ENCODE data around the gene GCDH. TPM values are rescaled to one million over a fixed set of nuclear protein-coding genes. Genes with fewer than 3 reads are reported as not detected.

The GCDH gene
- total RNA-seq, 2 donors from 2014 or later: 58.1 to 62.9 TPM

DNA sequence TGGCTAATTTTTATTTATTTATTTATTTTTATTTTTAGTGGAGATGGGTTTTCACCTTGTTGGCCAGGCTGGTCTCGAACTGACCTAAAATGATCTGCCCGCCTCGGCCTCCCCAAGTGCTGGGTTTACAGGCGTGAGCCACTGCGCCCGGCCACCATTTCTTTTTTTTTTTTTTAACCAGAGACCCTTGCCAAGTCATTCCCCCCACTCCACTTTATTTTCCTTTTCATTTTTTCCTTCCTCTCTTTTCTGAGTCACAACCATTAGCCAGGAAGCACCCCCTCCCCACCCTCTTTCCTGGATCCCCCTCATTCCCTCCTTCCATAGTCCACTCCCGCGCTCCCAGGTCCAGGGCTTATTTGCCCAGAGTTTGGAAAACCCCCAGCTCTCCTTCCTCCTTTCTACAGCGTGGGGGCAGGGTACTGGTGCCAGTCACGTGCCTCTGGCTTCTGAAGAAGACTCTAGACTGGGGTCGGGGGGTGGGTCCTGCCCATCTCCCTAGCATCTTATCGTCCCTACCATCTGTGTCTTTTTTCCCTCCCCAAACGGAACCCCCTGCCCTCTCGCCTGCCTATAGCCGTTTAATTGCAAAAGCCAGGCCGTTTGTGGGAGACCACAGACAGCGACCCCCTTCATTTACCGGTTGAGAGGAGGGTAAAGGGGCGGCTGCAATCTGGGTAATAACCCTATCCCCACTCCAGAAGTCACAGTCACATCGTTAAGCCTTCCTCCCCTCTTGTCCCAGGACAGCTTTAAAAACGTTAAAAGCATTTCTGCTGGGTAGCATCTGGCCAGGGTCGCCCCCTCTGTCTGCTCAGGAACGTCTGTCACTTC is 46.4 kb downstream of the GCDH start:
- H3K27ac Mint-ChIP-seq: peak overlapping the region; percentile 97
- H3K9ac ChIP-seq (ENCODE audit: extremely low read depth, low read length, poor library complexity, severe bottlenecking): peak overlapping the region; percentile 99

DNA sequence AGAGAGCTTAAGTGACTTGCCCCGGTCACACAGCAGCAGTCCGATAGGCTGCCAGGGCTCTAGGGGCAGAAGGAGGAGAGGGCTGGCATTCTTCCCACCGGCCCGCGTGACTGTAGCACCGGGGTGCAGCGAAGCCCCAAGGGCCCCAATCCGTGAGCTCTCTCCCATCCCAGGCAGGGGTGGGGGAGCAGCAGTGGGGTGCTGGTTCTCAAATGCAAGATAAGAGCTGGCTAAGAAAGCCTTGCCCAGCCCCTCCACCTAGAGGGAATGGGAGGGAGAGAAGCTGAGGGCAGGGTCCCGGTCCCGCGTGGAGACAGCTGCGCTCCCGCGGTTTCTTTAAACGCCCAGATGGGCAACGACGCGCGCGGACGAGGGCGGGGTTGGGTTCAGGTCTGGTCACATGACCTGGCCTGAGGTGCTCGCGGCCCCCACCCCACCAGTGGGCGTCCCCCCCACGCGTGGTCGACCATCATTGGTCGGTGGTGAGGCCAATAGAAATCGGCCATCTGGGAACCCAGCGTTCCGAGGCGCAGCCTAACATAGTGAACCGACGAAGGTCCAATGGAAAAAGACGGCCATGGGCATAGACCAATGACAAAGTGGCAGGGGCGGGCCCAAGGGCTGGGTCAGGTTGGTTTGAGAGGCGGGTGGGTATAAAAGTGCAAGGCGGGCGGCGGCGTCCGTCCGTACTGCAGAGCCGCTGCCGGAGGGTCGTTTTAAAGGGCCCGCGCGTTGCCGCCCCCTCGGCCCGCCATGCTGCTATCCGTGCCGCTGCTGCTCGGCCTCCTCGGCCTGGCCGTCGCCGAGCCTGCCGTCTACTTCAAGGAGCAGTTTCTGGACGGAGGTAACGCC is 47.2 kb downstream of the GCDH start, which contains the start of gene CALR:
Gene CALR, plus strand, starts transcription at position 683 of the 852 bp plus-strand sequence. Its CDS starts 71 bp downstream, at position 754.
- H3K27ac ChIP-seq (ENCODE audit: low read depth, low read length): peak within 1 kb of the TSS; percentile 82
- Mint-ChIP-seq H3K9me3 (no peaks in the 10 kb centered on the region), H3K27me3 (ENCODE audit: insufficient read depth) (no peaks in the 10 kb centered on the region), H3K4me3 (peak within 1 kb of the TSS; percentile 100), H3K27ac (peak within 1 kb of the TSS; percentile 97), H3K4me1 (peaks cover 29% of the 10 kb centered on the region), H3K36me3 (ENCODE audit: low read depth) (peaks cover 48% of the 10 kb centered on the region)
- 0 to 2% methylated on average over 17 to 63 of the region's 63 CpGs for WGBS, 2 experiments (ENCODE audit: insufficient coverage in 1 of 2, insufficient read length in 1 of 2)
- TF ChIP-seq, protein P1, sequence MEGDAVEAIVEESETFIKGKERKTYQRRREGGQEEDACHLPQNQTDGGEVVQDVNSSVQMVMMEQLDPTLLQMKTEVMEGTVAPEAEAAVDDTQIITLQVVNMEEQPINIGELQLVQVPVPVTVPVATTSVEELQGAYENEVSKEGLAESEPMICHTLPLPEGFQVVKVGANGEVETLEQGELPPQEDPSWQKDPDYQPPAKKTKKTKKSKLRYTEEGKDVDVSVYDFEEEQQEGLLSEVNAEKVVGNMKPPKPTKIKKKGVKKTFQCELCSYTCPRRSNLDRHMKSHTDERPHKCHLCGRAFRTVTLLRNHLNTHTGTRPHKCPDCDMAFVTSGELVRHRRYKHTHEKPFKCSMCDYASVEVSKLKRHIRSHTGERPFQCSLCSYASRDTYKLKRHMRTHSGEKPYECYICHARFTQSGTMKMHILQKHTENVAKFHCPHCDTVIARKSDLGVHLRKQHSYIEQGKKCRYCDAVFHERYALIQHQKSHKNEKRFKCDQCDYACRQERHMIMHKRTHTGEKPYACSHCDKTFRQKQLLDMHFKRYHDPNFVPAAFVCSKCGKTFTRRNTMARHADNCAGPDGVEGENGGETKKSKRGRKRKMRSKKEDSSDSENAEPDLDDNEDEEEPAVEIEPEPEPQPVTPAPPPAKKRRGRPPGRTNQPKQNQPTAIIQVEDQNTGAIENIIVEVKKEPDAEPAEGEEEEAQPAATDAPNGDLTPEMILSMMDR (conservative IDR thresholded peaks at IDR 0.05): no peak
- H3K27me3 ChIP-seq (ENCODE audit: control insufficient read depth, insufficient read depth, low read length, poor library complexity, severe bottlenecking): no peaks in the 10 kb centered on the region
- peak within 1 kb of the TSS; percentile 99 for H3K4me3 ChIP-seq (ENCODE audit: low read length)
- H3K9me3 ChIP-seq (ENCODE audit: control insufficient read depth, low read length): no peaks in the 10 kb centered on the region
- peak; percentile 99 for DNase-seq
- H3K4me1 ChIP-seq (ENCODE audit: control insufficient read depth, insufficient read depth, low read length): peaks cover 12% of the 10 kb centered on the region
- peak within 1 kb of the TSS; percentile 99 for H3K9ac ChIP-seq (ENCODE audit: extremely low read depth, low read length, poor library complexity, severe bottlenecking)
- H3K36me3 ChIP-seq (ENCODE audit: control insufficient read depth, insufficient read depth, low read length): peaks cover 43% of the 10 kb centered on the region

More for the DNA sequence above, 46.4 kb downstream of the GCDH start:
- H3K4me3 Mint-ChIP-seq: peak overlapping the region; percentile 100
- DNase-seq: peak; percentile 83
- H3K27me3 Mint-ChIP-seq (ENCODE audit: insufficient read depth): no peaks in the 10 kb centered on the region
- Histone ChIP-seq H3K9me3 (ENCODE audit: control insufficient read depth, low read length) (no peaks in the 10 kb centered on the region), H3K4me1 (ENCODE audit: control insufficient read depth, insufficient read depth, low read length) (peaks cover 12% of the 10 kb centered on the region), H3K27me3 (ENCODE audit: control insufficient read depth, insufficient read depth, low read length, poor library complexity, severe bottlenecking) (no peaks in the 10 kb centered on the region), H3K36me3 (ENCODE audit: control insufficient read depth, insufficient read depth, low read length) (peaks cover 34% of the 10 kb centered on the region), H3K4me3 (ENCODE audit: low read length) (peak overlapping the region; percentile 99), H3K27ac (ENCODE audit: low read depth, low read length) (peak overlapping the region; percentile 82)
- peaks cover 39% of the 10 kb centered on the region for H3K36me3 Mint-ChIP-seq (ENCODE audit: low read depth)
- WGBS, 2 experiments (ENCODE audit: insufficient coverage in 1 of 2, insufficient read length in 1 of 2): 29 to 42% methylated on average over 15 to 23 of the region's 23 CpGs
- no peaks in the 10 kb centered on the region for H3K9me3 Mint-ChIP-seq
- peaks cover 37% of the 10 kb centered on the region for H3K4me1 Mint-ChIP-seq
- TF ChIP-seq, protein P1 (conservative IDR thresholded peaks at IDR 0.05): no peak

DNA sequence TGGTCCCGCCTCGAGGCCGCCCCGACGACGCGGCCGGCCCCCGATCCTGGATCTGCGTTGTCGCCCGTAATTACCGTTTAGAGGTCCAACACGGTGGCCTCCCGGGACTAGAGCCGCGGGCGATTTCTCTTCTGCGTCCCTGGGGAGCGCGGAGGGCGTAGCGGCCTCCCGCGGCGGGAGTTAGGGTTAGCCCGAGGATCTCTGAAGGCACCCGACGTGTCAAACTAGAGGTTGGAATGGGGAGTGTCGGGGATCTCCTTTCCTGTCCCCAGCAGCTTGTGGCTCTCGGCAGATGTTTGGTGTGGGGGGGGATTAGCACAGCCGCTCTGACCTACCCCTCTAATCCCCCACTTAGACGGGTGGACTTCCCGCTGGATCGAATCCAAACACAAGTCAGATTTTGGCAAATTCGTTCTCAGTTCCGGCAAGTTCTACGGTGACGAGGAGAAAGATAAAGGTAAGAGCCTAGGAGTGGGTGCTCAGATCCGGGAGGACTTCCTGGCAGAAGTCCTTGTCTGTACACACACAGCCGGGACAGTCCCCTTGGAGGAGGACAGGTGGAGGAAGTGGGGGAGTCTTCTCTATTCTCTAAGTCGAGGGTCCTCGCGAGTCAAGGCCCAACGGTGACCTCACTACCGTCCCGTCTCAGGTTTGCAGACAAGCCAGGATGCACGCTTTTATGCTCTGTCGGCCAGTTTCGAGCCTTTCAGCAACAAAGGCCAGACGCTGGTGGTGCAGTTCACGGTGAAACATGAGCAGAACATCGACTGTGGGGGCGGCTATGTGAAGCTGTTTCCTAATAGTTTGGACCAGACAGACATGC is 48.0 kb downstream of the GCDH start:
- Histone ChIP-seq H3K36me3 (ENCODE audit: control insufficient read depth, insufficient read depth, low read length) (peaks cover 50% of the 10 kb centered on the region), H3K4me3 (ENCODE audit: low read length) (peak overlapping the region; percentile 99), H3K9ac (ENCODE audit: extremely low read depth, low read length, poor library complexity, severe bottlenecking) (peak overlapping the region; percentile 99), H3K4me1 (ENCODE audit: control insufficient read depth, insufficient read depth, low read length) (peaks cover 12% of the 10 kb centered on the region), H3K27ac (ENCODE audit: low read depth, low read length) (peak overlapping the region; percentile 76), H3K27me3 (ENCODE audit: control insufficient read depth, insufficient read depth, low read length, poor library complexity, severe bottlenecking) (no peaks in the 10 kb centered on the region), H3K9me3 (ENCODE audit: control insufficient read depth, low read length) (no peaks in the 10 kb centered on the region)
- H3K27me3 Mint-ChIP-seq (ENCODE audit: insufficient read depth): no peaks in the 10 kb centered on the region
- H3K9me3 Mint-ChIP-seq: no peaks in the 10 kb centered on the region
- H3K36me3 Mint-ChIP-seq (ENCODE audit: low read depth): peaks cover 56% of the 10 kb centered on the region
- WGBS, 2 experiments (ENCODE audit: insufficient coverage in 1 of 2, insufficient read length in 1 of 2): 3% methylated on average over 36 to 51 of the region's 54 CpGs
- peak overlapping the region; percentile 97 for H3K27ac Mint-ChIP-seq
- H3K4me1 Mint-ChIP-seq: peaks cover 31% of the 10 kb centered on the region
- H3K4me3 Mint-ChIP-seq: peak overlapping the region; percentile 100
- no peak for DNase-seq
- TF ChIP-seq, protein P1 (conservative IDR thresholded peaks at IDR 0.05): peak; percentile 37
